Endothelial cell of umbilical vein (primary cell): ENCODE data around the gene OSBP2. TPM values are rescaled to one million over a fixed set of nuclear protein-coding genes. Genes with fewer than 3 reads are reported as not detected.

Experiments used
- BruUV-seq: library from RNA; stranded (reverse); fragments of 400-500 nt; replicated peaks from 2 replicates; lab custom pipeline; 2021; lab: Mats Ljungman, UMichigan
- CTCF ChIA-PET: fragments of 300-600, 350-600 bp; sonication (Branson Sonifier 250); formaldehyde crosslinking; loops from one replicate; lab custom pipeline; 2021; ENCODE audit warnings: antibody characterized with exemption, inconsistent platforms; lab: Charles Lee
- POLR2A ChIA-PET: fragments of 300-600, 350-600 bp; sonication (Branson Sonifier 250); formaldehyde crosslinking; loops from one replicate; lab custom pipeline; 2021; ENCODE audit warnings: antibody characterized with exemption, inconsistent platforms; lab: Charles Lee
- DNase-seq: peaks from one replicate; pipeline ENCODE4 v3.0.0-alpha.2; 2011; ENCODE audit warnings: low read depth, low spot score
- FAIRE-seq: peaks from 2 replicates; lab custom pipeline; 2011; peaks lifted over from hg19 to GRCh38; lab: Jason Lieb, UNC
- H2AFZ ChIP-seq: 2 replicates; pipeline ENCODE4 v1.6.0; 2012; ENCODE audit warnings: low read depth, low read length, control low read depth, inconsistent platforms
- H3K27ac ChIP-seq: 2 replicates; pipeline ENCODE4 v1.5.1; 2011; ENCODE audit warnings: low read depth, mild to moderate bottlenecking, control low read depth, low read length, moderate library complexity; ENCODE audit not compliant: insufficient read depth
- H3K27me3 ChIP-seq, 2 experiments: 2 replicates each; pipeline versions ENCODE4 v1.6.0 to v1.6.1; 2011; ENCODE audit warnings: low read length in 2 of 2, mixed read lengths in 1 of 2; ENCODE audit not compliant: control insufficient read depth in 2 of 2, insufficient read depth in 2 of 2
- H3K36me3 ChIP-seq, 2 experiments: 2 replicates in 1 of 2; 3 replicates in 1 of 2; pipeline ENCODE4 v1.5.1; 2011; ENCODE audit warnings: low read length in 2 of 2, mild to moderate bottlenecking in 1 of 2, moderate library complexity in 1 of 2; ENCODE audit not compliant: control insufficient read depth in 2 of 2, insufficient read depth in 2 of 2; ENCODE audit errors: extremely low read depth in 1 of 2
- H3K4me1 ChIP-seq: 3 replicates; pipeline ENCODE4 v1.5.1; 2011; ENCODE audit warnings: mild to moderate bottlenecking, low read length; ENCODE audit not compliant: control insufficient read depth, insufficient read depth; ENCODE audit errors: extremely low read depth
- H3K4me2 ChIP-seq: 2 replicates; pipeline ENCODE4 v1.6.1; 2011; ENCODE audit warnings: low read length, control low read depth, mixed read lengths; ENCODE audit not compliant: insufficient read depth
- H3K4me3 ChIP-seq, 3 experiments: fragments of 200-600 bp in 1 of 3; sonication (generic), shearing (Covaris generic) in 1 of 3; replicated peaks in 1 of 3; 2 replicates each; pipeline ENCODE4 v1.5.1; 2011 to 2016; ENCODE audit warnings: control low read depth in 3 of 3, low read length in 3 of 3, mild to moderate bottlenecking in 2 of 3, inconsistent platforms in 1 of 3, low read depth in 1 of 3, moderate library complexity in 1 of 3; ENCODE audit not compliant: insufficient read depth in 1 of 3
- H3K79me2 ChIP-seq: 2 replicates; pipeline ENCODE4 v1.6.0; 2012; ENCODE audit warnings: low read length, inconsistent platforms; ENCODE audit not compliant: control insufficient read depth, insufficient read depth
- H3K9ac ChIP-seq: replicated peaks from 2 replicates; pipeline ENCODE3; 2011; ENCODE audit warnings: low read length, control low read depth; ENCODE audit not compliant: insufficient read depth; ENCODE audit errors: extremely low read depth
- H3K9me1 ChIP-seq: replicated peaks from 3 replicates; pipeline ENCODE4 v1.6.0; 2011; ENCODE audit warnings: mild to moderate bottlenecking, low read length; ENCODE audit not compliant: control insufficient read depth, insufficient read depth; ENCODE audit errors: extremely low read depth
- H3K9me3 ChIP-seq: replicated peaks from 2 replicates; pipeline ENCODE4 v1.5.1; 2012; ENCODE audit warnings: low read length, inconsistent platforms; ENCODE audit not compliant: control insufficient read depth, insufficient read depth
- H4K20me1 ChIP-seq: replicated peaks from 2 replicates; pipeline ENCODE3; 2011; ENCODE audit warnings: mild to moderate bottlenecking, low read length; ENCODE audit not compliant: control insufficient read depth, insufficient read depth; ENCODE audit errors: extremely low read depth
- EZH2 ChIP-seq: IDR thresholded peaks from 2 replicates; pipeline ENCODE4 v1.6.1; 2012; ENCODE audit warnings: borderline replicate concordance, low read depth, mild to moderate bottlenecking, moderate library complexity, low read length, inconsistent platforms; ENCODE audit not compliant: severe bottlenecking
- FOS ChIP-seq: IDR thresholded peaks from 2 replicates; pipeline ENCODE4 v1.6.1; 2011; ENCODE audit warnings: mild to moderate bottlenecking, low read length, moderate library complexity, borderline replicate concordance; ENCODE audit not compliant: insufficient read depth
- GATA2 ChIP-seq: IDR thresholded peaks from 2 replicates; pipeline ENCODE4 v1.7.0; 2011; ENCODE audit warnings: low read depth, mild to moderate bottlenecking, moderate library complexity, mixed read lengths, low read length; ENCODE audit not compliant: insufficient read length, insufficient read depth
- JUN ChIP-seq: IDR thresholded peaks from 2 replicates; pipeline ENCODE4 v1.6.1; 2011; ENCODE audit warnings: borderline replicate concordance, low read depth; ENCODE audit not compliant: insufficient read length, insufficient read depth
- MYC ChIP-seq: IDR thresholded peaks from one replicate; pipeline ENCODE4 v1.6.1; 2011; ENCODE audit warnings: mild to moderate bottlenecking, low read depth, low read length
- POLR2A ChIP-seq: IDR thresholded peaks from 2 replicates; pipeline ENCODE4 v1.6.1; 2012; ENCODE audit warnings: low read depth, mild to moderate bottlenecking, control low read depth, low read length
- POLR2AphosphoS5 ChIP-seq: IDR thresholded peaks from 2 replicates; pipeline ENCODE4 v1.6.1; 2012; ENCODE audit warnings: low read depth, mild to moderate bottlenecking, control low read depth, low read length, moderate library complexity; ENCODE audit not compliant: insufficient read depth
- dilution Hi-C: fragments of 300-500 bp; cut with MboI; formaldehyde crosslinking; loops from one replicate; pipeline ENCODE4 v1.15.0; 2019; ENCODE audit warnings: low sequenced_read_pairs; ENCODE audit not compliant: extremely low pct_ligation_motif_present
- intact Hi-C: fragments of 100-400 bp; cut with micrococcal nuclease; formaldehyde crosslinking; loops from one replicate; pipeline ENCODE4 v1.10.0; 2022
- polyA plus RNA-seq, 4 experiments: library from polyadenylated mRNA; depleted of rRNA in 3 of 4; stranded (reverse) in 3 of 4; unstranded in 1 of 4; fragments of >200 nt; gene quantifications; 2 replicates each; pipeline versions ENCODE4 v1.2.1 to v1.2.3, GENCODE V29; 2011 to 2012; ENCODE audit warnings: missing spikeins in 1 of 4
- total RNA-seq: library from RNA; stranded (reverse); gene quantifications from 2 replicates; pipeline ENCODE4 v1.2.3, GENCODE V29; 2021
- TF ChIP-seq, protein P1 (sequence below), 2 donors: IDR thresholded peaks; 1 replicate in 1 of 2; 2 replicates in 1 of 2; pipeline ENCODE4 v1.5.1; 2011; ENCODE audit warnings: low read length in 2 of 2, mild to moderate bottlenecking in 2 of 2, moderate library complexity in 2 of 2, control low read depth in 1 of 2, inconsistent platforms in 1 of 2, low read depth in 1 of 2; ENCODE audit not compliant: insufficient read depth in 1 of 2; ENCODE audit errors: extremely low read depth in 1 of 2
- TF ChIP-seq, protein P2 (sequence below): IDR thresholded peaks from 2 replicates; pipeline ENCODE4 v1.6.1; 2011; ENCODE audit not compliant: insufficient read depth, insufficient read length

Gene OSBP2
- total and polyA plus RNA-seq, 2 donors (not counting 3 experiments of a cell fraction or from before 2014, with no cell fraction given), result 4.1 to 7.5 TPM

DNA sequence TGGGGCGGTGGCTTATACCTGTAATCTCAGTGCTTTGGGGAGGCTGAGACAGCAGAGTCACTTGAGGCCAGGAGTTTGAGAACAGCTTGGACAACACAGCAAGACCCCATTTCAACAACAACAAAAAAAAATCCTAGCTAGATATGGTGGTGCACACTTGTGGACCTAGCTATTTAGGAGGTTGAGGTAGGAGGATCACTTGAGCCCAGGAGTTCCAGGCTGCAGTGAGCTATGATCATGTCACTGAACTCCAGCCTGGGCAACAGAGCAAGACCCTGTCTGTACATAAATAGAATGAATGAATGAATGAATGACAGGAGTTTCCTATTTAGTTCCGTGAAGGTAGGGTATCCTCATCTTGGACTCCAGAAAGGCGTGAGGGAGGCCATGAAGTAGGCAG is 107.0 kb downstream of the OSBP2 start:
- no TSS peak for BruUV-seq
- no peaks in the 10 kb centered on the region for H3K79me2 ChIP-seq
- no peaks in the 10 kb centered on the region for H3K9me1 ChIP-seq
- no peak for DNase-seq
- intact Hi-C loops (loop anchor here (1.0 to 2.0 kb wide), 2 partner anchors 29 to 67 kb away; no protein-coding TSS in a partner anchor), dilution Hi-C loops (no loop called here)
- H3K4me1 ChIP-seq, result peaks cover 11% of the 10 kb centered on the region
- H2AFZ ChIP-seq, result no peak overlapping the region
- H3K4me2 ChIP-seq, result no peak overlapping the region
- no peaks in the 10 kb centered on the region for H3K36me3 ChIP-seq
- peaks cover 5 to 8% of the 10 kb centered on the region in 2 experiments for H3K27me3 ChIP-seq
- TF ChIP-seq MYC (no peak), JUN (no peak), FOS (no peak), GATA2 (no peak), POLR2A (no peak), EZH2 (no peak), POLR2AphosphoS5 (no peak)
- TF ChIP-seq, protein P1, sequence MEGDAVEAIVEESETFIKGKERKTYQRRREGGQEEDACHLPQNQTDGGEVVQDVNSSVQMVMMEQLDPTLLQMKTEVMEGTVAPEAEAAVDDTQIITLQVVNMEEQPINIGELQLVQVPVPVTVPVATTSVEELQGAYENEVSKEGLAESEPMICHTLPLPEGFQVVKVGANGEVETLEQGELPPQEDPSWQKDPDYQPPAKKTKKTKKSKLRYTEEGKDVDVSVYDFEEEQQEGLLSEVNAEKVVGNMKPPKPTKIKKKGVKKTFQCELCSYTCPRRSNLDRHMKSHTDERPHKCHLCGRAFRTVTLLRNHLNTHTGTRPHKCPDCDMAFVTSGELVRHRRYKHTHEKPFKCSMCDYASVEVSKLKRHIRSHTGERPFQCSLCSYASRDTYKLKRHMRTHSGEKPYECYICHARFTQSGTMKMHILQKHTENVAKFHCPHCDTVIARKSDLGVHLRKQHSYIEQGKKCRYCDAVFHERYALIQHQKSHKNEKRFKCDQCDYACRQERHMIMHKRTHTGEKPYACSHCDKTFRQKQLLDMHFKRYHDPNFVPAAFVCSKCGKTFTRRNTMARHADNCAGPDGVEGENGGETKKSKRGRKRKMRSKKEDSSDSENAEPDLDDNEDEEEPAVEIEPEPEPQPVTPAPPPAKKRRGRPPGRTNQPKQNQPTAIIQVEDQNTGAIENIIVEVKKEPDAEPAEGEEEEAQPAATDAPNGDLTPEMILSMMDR (IDR thresholded peaks at IDR 0.05; ENCODE audit: extremely low read depth in 1 of 2, insufficient read depth in 1 of 2, low read depth in 1 of 2, low read length in 2 of 2), result no peak
- TF ChIP-seq, protein P2, sequence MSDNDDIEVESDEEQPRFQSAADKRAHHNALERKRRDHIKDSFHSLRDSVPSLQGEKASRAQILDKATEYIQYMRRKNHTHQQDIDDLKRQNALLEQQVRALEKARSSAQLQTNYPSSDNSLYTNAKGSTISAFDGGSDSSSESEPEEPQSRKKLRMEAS, result no peak
- ChIA-PET POLR2A (interaction anchor here (0.5 kb wide), 1 partner anchor 358 kb away, joined by 4 read pairs; the partner anchor contains the start of gene RNF185), CTCF (interaction anchor here (1.3 kb wide), 1 partner anchor 38 kb away, joined by 6 read pairs; no protein-coding TSS in a partner anchor)
- no peaks in the 10 kb centered on the region for H4K20me1 ChIP-seq
- FAIRE-seq, result no peak
- no peak overlapping the region for H3K9ac ChIP-seq
- H3K27ac ChIP-seq, result no peak overlapping the region
- H3K4me3 ChIP-seq, result no peak overlapping the region
- no peaks in the 10 kb centered on the region for H3K9me3 ChIP-seq
